Measurements from ENCODE around the gene GLYATL3.

Gene GLYATL3

DNA sequence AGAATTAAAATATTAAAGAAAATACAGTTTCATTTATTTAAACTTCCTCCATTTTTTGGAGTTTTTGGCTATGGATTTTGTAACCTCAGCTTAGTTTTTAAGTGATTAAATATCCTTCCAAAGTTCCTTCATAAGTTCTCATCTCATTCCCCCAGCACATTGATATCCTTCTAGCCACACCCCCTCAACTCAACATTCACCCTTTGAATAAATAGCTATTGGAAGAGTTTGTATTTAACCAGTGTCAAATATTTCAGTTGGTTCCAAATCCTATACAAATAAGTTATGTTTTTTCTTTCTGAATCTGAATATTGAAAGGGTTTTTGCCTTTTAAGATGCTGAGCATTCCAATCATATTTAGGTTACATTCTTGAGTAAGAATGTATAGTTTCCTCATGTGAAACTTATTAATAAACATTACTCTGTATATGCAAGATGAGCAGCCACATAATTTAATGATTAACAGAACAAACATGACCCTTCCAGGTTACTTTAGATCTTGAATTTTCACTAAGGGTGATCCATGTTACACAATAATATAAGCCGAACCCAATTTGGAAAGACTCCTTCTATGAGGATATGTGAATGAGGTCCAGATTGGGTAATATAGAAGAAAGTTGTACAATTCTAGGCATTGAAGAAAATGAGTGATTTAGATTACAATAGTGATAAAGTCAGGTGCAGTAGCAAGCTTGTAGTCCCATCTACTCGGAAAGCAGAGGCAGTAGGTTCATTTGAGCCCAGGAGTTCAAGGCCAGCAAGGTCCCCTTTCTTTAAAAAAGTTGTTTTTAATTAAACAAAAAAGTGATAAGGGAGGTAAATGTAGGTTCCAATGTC lies 13.6 kb downstream of the GLYATL3 start:
- FAIRE-seq (no peak), DNase-seq (ENCODE audit: insufficient read length, low spot score) (no peak)
- TF ChIP-seq POLR2AphosphoS5 (IDR thresholded peaks at IDR 0.05; ENCODE audit: low read depth, low read length), result no peak

DNA sequence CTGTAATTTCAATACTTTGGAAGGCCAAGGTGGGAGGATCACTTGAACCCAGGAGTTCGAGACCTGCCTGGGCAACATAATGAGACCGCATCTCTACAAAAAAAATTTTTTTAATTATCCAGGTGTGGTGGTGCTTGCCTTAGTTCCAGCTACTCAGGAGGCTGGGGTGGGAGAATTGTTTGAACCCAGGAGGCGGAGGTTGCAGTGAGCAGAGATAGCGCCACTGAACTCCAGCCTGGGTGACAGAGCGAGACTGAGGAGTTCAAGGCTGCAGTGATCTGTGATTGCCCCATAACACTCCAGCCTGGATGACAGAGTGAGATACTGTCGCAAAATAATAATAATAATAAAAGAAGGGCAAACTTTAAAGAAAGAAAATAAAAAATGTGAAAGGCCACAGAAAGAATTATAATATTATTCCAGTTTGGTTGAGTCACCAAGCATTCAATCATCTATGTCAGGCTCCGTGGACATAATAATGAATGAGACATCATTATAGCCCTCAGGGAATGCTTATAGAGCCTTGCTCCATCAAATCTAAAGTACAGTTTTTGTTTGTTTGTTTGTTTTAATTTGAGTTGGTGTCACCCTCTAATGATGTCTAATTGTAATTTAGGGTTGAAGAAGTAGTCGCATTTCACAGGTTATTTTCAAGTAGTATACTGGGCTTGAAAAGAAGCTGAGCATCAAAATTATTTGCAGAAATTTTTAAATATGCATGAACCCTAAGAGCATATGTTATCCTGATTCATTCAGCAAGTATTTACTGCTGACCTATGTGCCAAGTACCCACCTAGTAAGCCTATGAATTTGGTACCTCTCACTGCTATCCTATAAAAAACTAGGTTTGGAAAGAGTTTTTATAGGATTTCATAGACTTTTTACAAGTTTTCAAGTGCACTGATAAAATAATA lies 15.1 kb downstream of the GLYATL3 start:
- no peak for FAIRE-seq
- DNase-seq (ENCODE audit: insufficient read length, low spot score), result no peak
- no peak for TF ChIP-seq TAF1 (IDR thresholded peaks at IDR 0.05; ENCODE audit: low read depth, low read length)
- TF ChIP-seq POLR2A (IDR thresholded peaks at IDR 0.05; ENCODE audit: low read depth, low read length), result no peak
- TF ChIP-seq SPI1 (IDR thresholded peaks at IDR 0.05; ENCODE audit: low read depth, low read length), result no peak
- TF ChIP-seq POLR2AphosphoS5 (IDR thresholded peaks at IDR 0.05; ENCODE audit: low read depth, low read length), result no peak
- TF ChIP-seq PAX5 (IDR thresholded peaks at IDR 0.05; ENCODE audit: insufficient read depth, low read length, severe bottlenecking), result no peak
- TF ChIP-seq POU2F2 (IDR thresholded peaks at IDR 0.05; ENCODE audit: low read depth, low read length), result no peak

- FAIRE-seq (no peak), DNase-seq (ENCODE audit: insufficient read length, low spot score) (no peak)
- TF ChIP-seq SPI1 (IDR thresholded peaks at IDR 0.05; ENCODE audit: low read depth, low read length) (no peak), TAF1 (IDR thresholded peaks at IDR 0.05; ENCODE audit: low read depth, low read length) (no peak), POU2F2 (IDR thresholded peaks at IDR 0.05; ENCODE audit: low read depth, low read length) (no peak), POLR2A (IDR thresholded peaks at IDR 0.05; ENCODE audit: low read depth, low read length) (no peak), POLR2AphosphoS5 (IDR thresholded peaks at IDR 0.05; ENCODE audit: low read depth, low read length) (no peak), PAX5 (IDR thresholded peaks at IDR 0.05; ENCODE audit: insufficient read depth, low read length, severe bottlenecking) (no peak)
Measured at GRCh38 chr6:49515485-49516146, 15.9 kb downstream of the GLYATL3 start.

GRCh38 chr6:49516147-49516505 lies 16.4 kb downstream of the GLYATL3 start:
- FAIRE-seq (no peak), DNase-seq (ENCODE audit: insufficient read length, low spot score) (no peak)

GRCh38 chr6:49517919-49518318 lies 18.2 kb downstream of the GLYATL3 start:
- DNase-seq (ENCODE audit: insufficient read length, low spot score), result no peak
- TF ChIP-seq PAX5 (IDR thresholded peaks at IDR 0.05; ENCODE audit: insufficient read depth, low read length, severe bottlenecking) (no peak), POLR2AphosphoS5 (IDR thresholded peaks at IDR 0.05; ENCODE audit: low read depth, low read length) (no peak), POLR2A (IDR thresholded peaks at IDR 0.05; ENCODE audit: low read depth, low read length) (no peak), POU2F2 (IDR thresholded peaks at IDR 0.05; ENCODE audit: low read depth, low read length) (no peak), TAF1 (IDR thresholded peaks at IDR 0.05; ENCODE audit: low read depth, low read length) (no peak), SPI1 (IDR thresholded peaks at IDR 0.05; ENCODE audit: low read depth, low read length) (no peak)
- no peak for FAIRE-seq

More at GRCh38 chr6:49516147-49516505, 16.4 kb downstream of the GLYATL3 start:
- TF ChIP-seq POLR2AphosphoS5 (IDR thresholded peaks at IDR 0.05; ENCODE audit: low read depth, low read length) (no peak), SPI1 (IDR thresholded peaks at IDR 0.05; ENCODE audit: low read depth, low read length) (no peak), POU2F2 (IDR thresholded peaks at IDR 0.05; ENCODE audit: low read depth, low read length) (no peak), TAF1 (IDR thresholded peaks at IDR 0.05; ENCODE audit: low read depth, low read length) (no peak), POLR2A (IDR thresholded peaks at IDR 0.05; ENCODE audit: low read depth, low read length) (no peak), PAX5 (IDR thresholded peaks at IDR 0.05; ENCODE audit: insufficient read depth, low read length, severe bottlenecking) (no peak)

DNA sequence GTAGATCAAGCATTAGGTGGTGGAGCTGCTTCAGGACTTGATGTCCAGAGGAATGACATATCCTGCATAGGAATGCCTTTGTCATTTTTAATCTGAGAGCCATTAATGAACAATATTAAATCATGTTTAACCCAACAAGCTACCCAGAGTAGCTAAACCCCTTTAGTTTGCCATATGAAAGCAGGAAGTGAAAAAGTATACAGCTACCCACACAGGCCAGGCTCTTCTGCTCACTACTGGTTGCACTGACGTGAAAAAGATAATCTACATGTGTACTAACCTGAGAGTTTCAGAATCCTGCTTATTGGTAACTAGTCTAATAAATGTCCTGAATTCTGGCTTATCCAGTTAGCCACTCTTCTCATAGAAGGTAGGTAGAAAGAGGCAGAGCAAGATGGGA lies 19.9 kb downstream of the GLYATL3 start:
- DNase-seq (ENCODE audit: insufficient read length, low spot score) (no peak), FAIRE-seq (peak; percentile 54)
- TF ChIP-seq POLR2AphosphoS5 (IDR thresholded peaks at IDR 0.05; ENCODE audit: low read depth, low read length) (no peak), SPI1 (IDR thresholded peaks at IDR 0.05; ENCODE audit: low read depth, low read length) (peak; percentile 76)

DNA sequence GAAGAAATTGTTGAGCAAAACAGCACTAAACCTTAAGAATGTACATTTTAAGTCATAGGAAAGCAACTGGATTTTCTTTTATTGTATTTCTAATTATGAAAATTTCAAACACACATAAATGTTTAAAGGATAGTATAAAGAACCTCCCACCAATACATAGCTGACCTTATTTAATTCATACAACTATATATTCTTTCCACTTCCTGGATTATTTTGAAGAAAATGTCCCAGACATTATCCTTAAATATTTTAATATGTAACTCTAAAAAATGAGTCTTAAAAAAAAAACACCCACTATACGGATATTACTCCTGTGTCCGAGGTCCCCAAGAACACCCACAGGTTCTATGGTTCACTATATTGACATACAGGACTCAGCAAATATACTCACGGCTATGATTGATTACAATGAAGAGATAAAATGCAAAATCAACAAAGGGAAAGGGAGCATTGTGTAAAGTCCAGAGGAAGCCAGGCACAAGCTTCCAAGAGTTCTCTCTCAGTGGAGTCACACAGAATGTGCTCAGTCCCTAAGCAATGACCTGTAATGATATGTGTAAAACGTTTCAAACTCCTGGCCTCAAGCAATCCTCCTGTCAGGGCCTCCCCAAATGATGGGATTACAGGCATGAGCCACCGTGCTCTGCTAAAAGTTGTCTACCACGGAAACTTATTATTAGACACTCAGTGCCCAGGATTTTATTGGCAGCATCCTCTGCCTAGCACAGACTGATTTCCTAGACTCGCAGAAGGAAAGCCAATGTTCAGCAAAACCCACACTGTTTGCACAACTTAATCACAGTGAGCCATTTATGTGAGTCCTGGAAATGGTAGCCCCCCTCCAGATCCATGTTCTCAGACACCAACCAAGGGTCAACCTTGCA lies 23.2 kb downstream of the GLYATL3 start:
- no peak for FAIRE-seq
- no peak for DNase-seq (ENCODE audit: insufficient read length, low spot score)
- no peak for TF ChIP-seq POU2F2 (IDR thresholded peaks at IDR 0.05; ENCODE audit: low read depth, low read length)
- no peak for TF ChIP-seq POLR2A (IDR thresholded peaks at IDR 0.05; ENCODE audit: low read depth, low read length)
- TF ChIP-seq SPI1 (IDR thresholded peaks at IDR 0.05; ENCODE audit: low read depth, low read length), result no peak
- no peak for TF ChIP-seq POLR2AphosphoS5 (IDR thresholded peaks at IDR 0.05; ENCODE audit: low read depth, low read length)
- no peak for TF ChIP-seq PAX5 (IDR thresholded peaks at IDR 0.05; ENCODE audit: insufficient read depth, low read length, severe bottlenecking)
- no peak for TF ChIP-seq TAF1 (IDR thresholded peaks at IDR 0.05; ENCODE audit: low read depth, low read length)

DNA sequence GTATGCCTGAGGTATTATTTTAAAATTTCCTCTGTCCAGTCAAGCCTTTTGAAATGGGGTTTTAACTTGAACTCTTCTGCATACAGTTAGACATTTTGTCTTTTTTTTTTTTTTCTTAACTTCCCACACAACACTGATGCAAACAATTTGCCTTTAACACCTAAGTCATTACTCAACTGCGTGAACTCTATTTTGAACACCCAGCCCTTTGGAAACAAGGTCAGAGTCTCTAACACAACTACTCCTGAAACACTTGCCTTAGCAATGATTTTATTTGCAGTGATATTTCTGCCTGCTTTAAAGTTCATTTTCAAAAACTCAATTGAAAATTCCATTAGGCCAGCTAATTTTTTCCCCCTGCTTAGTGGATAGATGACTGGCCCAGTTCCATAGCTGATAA lies 24.2 kb downstream of the GLYATL3 start:
- TF ChIP-seq POU2F2 (IDR thresholded peaks at IDR 0.05; ENCODE audit: low read depth, low read length) (no peak), PAX5 (IDR thresholded peaks at IDR 0.05; ENCODE audit: insufficient read depth, low read length, severe bottlenecking) (no peak), SPI1 (IDR thresholded peaks at IDR 0.05; ENCODE audit: low read depth, low read length) (no peak), POLR2AphosphoS5 (IDR thresholded peaks at IDR 0.05; ENCODE audit: low read depth, low read length) (no peak), POLR2A (IDR thresholded peaks at IDR 0.05; ENCODE audit: low read depth, low read length) (no peak), TAF1 (IDR thresholded peaks at IDR 0.05; ENCODE audit: low read depth, low read length) (no peak)
- DNase-seq (ENCODE audit: insufficient read length, low spot score), result no peak
- FAIRE-seq, result no peak

All from GM12891 (cell line).